HG03280 (cell line): ENCODE measurements around the gene ST6GALNAC3.
A peak's percentile ranks its signal among the peaks of the same experiment; 100 is the strongest.

Source experiments
- ATAC-seq: cut with Tn5 transposase; IDR thresholded peaks from one replicate; pipeline ENCODE4 v1.9.1; 2021; ENCODE audit warnings: mild to moderate bottlenecking, moderate library complexity; ENCODE audit not compliant: unreplicated experiment

ST6GALNAC3 gene

DNA sequence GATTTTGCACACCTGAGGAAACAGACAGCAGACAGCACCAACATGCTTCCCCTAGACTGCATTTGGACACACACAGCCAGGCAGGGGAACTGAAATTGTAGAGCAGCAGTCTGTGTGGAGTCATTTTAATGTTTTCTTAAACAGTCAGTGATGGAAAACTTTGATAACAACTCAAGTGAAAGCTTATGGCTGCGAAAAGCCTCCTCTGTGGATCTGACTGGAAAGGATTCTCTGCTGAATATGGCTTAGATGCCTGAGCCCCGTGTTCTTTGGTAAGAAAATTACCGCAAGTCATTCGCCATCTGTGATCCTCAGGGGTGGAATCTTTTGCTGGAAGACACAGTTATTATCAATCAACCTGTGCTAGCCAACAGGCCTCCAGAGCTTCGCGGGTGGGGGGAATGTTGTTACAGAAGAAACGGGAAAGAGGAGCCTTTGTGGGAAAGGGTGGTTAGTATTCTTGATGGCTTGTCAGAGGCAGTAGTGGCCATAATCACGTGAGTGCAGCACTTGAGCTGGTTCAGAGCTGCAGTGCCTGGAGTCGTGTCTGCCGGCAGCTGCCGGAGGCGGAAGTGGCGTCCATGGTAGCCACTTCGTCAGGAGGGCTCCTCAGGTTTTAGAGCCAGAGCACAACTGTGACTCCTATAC is 204.7 kb downstream of the ST6GALNAC3 start:
- ATAC-seq, result no peak

DNA sequence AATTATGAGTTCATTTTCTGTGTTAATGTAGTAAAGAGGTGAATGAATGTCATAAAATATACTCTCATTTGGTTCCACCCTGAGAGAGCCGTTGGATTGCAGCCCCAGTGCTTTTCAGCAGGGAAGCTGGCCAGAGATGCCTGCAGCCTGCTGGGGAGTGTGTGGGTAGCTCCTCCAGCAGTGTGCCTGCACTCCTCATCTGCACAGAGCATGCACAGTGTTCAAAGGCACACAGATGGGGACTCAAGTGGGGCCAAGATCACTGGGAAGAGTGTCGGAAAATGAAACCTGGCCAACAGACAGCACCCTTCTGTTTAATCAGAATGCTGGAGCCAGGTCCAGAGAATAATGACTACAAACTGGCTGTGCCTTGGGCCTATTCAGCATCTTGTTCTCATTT is 206.8 kb downstream of the ST6GALNAC3 start:
- no peak for ATAC-seq

DNA sequence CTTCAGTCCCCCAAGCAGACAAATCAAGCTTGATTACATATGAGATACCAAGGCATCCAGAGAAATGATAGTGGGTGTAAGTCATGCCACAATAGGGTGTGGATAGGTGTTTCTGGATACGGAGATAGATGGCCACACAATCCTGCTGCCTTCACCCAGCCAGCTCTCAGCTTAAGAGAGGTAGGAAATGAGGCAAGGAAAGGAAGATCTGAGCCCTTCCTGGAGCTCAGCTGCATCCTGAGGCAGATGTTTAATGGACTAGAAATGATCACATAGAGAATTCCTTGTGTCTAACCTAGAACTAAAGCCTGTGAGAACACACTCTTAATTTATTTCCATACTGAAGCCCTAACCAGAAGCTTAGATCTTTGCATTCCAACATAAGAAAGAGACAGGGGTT is 210.3 kb downstream of the ST6GALNAC3 start:
- no peak for ATAC-seq

DNA sequence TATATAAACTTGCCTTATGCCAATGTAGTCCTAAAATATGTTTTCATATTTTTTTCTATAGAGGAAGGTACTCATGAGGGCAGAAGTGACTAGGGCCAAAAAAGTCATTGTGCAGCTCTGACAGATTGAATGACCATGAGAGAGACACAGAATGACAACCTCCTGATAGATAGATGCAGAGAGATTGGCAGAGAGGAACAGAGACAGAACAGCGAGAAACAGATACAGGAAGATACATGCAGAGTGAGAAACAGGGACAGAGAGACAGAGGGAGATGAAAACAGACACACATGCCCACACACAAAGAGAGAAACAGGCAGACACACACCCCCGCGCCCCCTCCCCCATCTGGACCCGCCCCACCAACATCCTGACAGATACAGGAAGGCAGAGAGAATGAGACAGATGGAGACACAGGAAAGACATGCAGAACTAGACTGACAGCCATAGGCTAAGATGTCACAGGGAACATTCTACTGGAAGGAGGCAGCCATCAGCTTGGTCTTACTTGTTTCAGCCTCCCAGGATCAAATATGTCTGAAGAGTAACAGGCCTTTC is 211.1 kb downstream of the ST6GALNAC3 start:
- ATAC-seq, result no peak

DNA sequence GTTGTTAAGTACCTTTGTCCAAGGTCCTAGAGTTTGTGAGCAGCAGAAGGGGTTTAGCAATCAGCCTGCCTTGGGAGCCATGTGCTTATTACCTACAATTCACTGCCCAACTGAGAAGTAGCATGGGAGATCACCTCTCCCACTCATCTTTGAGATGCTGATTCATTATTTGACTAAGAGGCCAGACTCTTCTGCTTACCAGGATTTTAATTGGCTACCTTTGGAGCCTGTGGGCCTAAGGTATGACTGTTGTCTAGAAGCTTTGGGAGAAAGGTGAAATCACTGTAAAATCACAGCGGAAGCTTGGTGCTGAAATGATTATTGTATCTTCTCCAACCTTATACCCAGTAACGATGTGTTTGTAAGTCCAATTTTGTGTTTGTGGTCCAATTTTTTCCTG is 213.4 kb downstream of the ST6GALNAC3 start:
- no peak for ATAC-seq

DNA sequence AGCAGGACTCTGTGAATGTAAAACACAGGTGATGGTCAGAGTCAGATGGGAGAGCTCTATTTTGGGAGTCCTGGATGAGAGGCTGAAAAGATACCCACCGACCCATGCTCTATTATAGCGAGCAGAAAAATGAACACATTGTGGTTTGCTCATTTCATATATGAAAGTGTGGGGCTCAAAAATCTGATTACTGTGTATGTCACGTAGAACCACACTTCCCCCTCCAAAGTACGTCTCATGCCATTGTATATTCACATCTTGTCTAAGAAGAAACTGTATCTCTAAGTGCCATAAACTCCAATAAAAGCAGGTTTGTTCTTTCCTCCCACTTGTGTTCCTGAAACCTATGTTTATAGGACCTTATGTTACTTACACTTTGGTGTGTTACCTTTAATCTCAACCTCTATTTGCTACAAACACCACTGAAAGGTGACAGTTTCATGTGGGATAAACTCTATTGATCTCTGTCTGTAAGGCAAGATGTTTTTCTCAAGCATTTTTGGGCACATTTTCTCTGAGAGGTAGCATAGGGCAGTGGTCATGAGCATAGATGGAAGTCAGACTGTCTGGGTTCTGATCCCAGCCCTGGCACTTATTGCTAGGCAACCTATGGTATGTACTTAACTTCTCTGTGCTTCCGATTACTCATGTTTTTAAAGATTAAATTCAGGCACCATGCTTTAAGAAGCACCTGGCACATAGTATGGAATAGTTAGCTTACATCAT is 214.4 kb downstream of the ST6GALNAC3 start:
- no peak for ATAC-seq

DNA sequence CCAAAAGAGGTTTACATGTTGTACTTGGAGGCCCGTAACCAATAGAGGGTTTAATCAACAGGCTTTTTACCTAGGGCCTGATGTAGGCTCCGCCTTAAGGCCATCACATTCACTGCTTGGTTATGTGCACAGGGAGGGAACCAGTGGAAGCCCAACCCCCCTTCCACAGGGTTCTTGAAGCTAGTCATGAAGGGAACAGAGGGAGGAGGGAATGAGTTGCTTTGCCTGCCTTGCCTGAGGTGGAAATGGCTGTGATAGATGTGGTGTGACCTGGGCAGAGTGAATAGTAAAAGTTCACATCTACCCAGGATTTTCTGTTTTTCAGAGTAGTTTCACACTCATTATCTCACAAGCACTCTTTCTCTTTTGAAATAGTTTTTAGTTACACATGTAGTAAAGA is 215.1 kb downstream of the ST6GALNAC3 start:
- ATAC-seq, result no peak

DNA sequence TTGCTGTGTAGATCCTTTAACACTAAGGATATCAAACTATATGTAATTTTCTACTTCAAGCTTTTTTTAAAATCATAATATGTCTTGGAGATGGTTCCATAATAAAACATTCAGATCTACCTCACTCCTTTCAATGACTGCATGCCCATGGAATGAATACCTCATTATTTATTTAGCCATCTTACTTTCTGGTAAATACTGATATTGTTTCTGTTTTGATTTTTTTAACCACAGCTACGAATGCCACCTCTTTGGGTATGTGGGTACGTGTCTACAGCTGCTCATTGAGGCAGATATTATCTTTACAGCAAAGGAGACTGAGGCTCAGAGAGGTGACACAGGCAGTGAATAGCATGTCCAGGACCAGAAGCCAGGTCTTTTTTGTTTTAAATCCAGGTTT is 215.7 kb downstream of the ST6GALNAC3 start:
- ATAC-seq, result no peak

DNA sequence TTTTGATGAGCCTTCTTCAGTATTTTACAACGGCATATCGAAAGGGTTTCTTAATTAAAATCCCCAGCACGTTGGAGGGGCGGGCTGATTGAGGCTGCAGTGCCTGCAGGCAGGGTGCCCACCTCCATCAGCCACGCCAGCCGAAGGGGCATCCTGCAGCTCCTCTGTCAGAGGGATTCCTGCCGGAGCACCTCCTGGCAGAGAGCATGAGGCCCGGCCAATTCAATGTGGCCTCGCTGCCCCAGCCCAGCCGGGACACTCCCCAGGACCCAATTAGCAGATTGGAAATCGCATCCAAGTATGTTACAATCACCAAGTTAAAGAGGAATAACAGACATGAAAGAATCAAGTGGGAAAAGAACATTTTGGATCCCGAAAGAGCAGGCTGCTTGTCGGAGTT is 216.6 kb downstream of the ST6GALNAC3 start:
- no peak for ATAC-seq

DNA sequence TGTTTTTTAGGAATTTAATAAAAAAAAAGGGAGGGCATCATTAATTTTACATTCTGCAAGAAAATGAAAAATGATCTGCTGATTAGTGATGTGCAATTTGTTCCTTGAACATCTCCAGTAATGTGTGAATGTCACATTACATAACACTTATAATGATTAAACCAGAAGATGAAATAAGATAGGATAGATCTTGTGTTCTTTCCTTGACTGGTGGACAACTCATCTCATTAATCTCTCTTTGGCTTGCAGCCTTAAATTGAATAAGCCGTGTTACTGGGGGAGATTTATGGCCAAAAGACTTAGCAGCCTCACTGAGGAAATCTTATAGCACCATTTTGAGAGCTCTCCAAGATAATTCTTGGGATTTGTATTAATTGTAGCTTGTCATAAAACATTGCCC is 217.2 kb downstream of the ST6GALNAC3 start:
- no peak for ATAC-seq

DNA sequence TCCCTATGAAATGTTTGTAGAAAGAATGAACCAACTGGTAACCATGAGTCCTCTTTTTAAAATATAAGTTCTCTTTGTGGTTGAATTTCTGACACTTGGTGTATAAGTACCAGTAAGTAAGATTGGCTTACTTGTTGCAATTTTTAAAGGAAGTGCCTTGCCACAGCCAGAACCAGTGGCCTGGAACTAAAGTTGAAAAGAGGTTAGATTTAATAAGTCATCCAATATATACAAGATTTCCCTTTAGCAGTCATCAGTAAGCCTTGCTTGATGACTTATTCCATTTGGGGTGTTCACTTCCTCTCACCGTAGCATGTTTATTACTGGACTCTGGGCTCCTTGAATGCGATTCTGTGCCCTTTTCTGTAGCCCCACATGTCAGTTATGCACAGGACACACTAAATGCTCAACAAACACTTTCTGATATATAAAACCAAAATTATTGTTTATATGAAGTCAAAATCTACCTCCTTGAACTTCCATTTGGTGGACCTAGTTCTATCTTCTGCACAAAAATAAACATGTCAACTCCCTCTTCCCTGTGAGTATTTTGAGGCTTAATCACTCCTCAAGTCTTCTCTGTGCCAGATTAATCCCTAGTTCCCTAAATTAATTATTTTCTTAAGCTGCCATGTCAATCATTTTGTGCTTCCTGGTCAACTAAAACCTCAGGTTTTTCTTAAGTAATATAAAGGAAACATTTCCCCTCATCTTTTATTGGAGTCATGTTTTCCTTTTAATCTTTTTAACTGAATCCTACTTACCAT is 218.1 kb downstream of the ST6GALNAC3 start:
- no peak for ATAC-seq

DNA sequence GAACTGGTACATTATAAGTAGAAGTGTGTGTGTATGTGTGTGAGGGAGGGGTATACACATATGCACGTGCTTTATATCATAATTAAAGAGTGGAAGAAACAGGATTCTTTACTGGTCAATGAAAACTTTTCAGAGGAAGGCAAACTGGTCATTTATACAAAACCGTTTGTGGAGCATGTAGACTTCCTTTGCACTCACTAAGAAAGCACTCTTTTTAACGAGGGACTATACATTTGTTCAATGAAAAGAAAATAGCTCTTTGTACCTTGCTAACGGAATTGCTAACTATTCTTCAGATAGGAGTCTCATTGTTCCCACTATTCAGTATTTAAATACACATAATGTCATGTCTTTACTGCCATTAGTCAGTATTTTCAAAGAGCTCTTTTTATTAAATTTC is 219.3 kb downstream of the ST6GALNAC3 start:
- ATAC-seq, result no peak

DNA sequence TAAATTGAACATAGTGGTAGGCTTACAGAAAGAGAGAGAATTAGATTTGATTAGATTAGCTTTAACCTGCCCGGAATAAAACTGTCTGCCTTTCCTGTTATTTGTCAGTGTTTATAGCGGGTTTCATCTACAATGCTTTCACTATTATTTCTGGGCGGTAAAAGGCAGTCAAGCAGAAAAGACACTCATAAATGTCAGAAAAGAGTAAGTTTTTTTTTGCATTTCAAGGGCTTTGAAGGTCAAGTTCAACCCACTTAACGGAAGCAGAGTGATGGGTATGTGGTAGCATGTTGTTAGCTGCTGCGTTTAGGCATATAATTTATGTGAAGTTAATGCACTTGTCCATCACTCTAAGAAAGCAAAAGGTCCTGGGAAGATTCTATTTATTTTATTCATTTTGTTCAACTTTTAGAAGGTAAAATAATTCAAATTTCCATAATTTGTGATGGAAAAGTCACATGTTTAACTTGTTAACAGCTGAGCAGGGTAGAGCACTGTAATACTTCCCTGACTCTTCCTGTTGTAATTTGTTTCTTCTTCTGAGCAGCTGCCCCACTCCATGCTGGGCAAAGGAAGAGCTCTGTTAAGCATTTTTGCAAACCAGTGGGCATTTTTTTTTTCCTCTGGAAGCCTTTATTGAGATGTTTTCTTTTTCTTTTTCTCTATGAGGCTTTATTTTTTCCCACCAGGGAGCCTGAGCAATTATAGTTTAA is 220.1 kb downstream of the ST6GALNAC3 start:
- ATAC-seq, result peak; percentile 79

DNA sequence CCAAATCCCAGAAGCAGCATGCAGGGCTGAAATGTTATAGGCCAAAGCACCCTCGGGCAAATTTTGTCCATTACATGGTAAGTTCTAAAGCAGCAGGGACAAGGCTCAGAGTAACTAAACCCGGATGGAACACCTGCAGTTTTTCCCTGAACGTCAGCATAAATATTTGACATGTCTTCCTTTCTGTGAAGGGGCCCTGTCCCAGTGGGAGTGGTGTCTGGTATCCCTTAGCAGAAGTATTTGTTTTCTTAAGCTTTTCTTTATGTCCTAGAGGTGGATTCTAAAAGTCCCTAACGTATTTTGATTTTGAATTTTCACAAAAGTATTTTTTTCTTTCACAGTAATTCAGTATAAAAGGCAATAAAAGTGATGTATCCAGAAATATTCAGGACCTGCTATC is 223.9 kb downstream of the ST6GALNAC3 start:
- ATAC-seq, result no peak

DNA sequence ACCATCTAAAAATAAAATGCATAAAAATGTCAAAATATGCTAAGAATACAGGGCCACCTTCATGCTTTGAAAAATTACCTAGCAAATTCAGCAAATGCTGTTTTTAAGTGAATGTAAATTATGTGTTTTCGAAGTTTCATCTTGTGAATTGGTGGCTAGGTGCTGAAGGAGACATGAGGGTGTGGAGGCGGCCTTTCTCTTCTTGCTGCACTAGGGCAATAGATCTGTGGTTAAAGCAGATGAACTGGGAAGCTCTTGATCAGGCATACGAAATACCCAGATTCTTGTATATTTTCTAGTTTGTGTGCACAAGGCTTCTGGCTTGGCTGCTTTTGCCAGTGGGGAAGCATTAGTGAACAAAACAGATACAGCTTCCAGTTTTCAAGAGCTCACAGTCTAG is 224.5 kb downstream of the ST6GALNAC3 start:
- ATAC-seq, result no peak

DNA sequence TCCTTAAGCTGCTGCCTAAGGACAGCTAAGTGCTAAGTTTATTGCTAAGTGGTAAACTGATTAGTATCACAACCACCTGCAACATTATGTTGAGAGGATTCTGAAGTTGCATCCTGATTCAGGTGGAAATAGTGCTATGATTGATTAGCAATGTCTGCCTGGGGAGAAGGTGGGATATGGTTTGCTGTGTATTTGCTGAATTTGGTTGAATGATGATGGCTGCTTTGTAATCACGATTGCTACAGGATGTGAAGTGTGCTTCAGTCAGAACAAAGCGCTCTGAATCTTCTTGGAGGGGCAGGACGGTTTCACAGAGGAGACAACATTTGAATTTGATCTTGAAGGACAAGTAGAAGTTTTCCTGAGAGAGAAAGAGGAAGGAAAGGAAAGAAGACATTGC is 226.0 kb downstream of the ST6GALNAC3 start:
- no peak for ATAC-seq

DNA sequence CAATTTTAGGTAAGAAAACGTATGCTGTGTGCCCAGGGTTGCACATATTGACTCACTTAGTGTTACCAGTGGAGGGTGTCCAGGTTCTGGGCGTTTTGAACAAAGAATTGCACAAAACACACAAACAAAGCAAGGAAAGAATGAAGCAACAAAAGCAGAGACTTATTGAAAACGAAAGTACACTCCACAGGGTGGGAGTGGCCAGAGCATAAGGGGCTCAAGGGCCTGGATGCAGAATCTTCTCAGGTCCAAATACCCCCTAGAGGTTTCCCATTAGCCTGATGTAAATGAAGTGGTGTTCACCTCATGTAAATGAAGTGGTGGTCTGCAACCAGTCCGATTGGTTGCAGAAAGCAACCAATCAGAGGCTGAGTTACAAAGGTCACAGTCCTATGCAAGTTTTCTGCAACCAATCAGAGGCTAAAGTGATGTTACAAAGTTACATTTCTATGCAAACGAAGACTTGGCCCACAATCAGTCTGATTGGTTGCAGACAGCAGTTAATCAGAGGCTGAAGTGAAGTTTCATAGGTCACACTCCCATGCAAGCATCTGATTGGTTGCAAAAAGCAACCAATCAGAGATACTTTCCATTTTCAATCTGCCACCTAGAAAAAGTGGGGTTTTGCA is 228.3 kb downstream of the ST6GALNAC3 start:
- ATAC-seq, result no peak

DNA sequence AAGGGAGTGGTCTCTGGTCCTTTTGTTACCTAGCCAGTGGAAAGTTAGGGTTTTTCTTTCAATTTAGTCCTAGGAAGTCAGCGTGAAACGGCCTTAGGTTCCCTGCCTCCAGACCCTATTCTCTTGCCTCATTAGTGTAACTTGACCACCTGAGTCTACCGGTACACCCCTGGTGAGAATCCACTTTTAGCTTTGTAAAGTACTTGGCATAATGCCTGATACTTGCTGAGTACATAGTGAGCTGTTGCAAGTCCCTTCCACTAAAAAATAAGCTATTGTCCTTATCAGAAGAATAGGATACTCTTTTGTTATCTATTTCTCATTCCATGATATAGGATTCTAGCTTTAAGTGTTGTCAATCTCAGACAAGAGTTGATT is 228.8 kb downstream of the ST6GALNAC3 start:
- ATAC-seq, result no peak

DNA sequence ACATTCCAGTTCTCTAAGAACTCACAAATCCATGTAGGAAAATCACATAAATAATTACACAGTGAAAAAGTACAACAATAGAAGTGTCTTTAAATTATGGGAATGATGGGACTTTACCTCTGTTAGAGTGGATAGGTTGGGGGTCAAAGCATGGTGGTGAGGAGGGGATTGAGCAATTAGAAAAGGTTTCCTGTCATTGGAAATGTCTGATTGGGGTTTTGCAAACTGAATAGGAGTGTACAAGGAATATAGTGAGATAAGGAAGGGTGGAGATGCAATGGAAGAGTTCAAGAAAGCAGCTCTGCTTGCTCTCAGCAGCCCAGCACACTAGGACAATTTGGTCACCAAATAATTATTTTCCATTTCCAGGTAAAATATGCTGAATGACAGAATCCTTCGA is 238.8 kb downstream of the ST6GALNAC3 start:
- no peak for ATAC-seq

DNA sequence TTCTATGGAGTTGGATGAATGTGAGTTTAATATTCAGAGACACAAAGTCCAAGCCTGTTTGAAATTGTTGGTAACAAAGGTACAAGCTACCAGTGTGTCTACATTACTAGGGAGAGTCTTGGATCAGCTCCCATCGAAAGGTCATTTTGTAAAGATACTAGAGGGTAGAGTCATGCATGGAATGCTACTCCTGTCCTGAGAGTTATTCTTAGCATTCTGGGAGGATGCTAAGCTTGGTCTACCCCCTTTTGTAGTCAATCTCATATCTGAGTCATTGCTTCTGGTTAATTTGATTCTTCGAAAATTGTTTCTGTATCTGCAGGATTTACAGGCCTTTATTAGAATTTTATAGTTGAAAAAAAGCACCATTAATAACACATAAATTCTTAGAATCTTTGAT is 240.2 kb downstream of the ST6GALNAC3 start:
- no peak for ATAC-seq
